Thymus (tissue), 11 donors: ENCODE data around the gene CCR4. TPM values are rescaled to one million over a fixed set of nuclear protein-coding genes. Genes with fewer than 3 reads are reported as not detected.
"Not testable (repeated sequence)": the region's sequence is repeated elsewhere in the genome, so short reads cannot be mapped to it uniquely, and the experiment has no call there.

Experiments used
- DNase-seq, 9 donors: peaks; one replicate each; pipeline ENCODE4 v3.0.0-alpha.2; 2013; ENCODE audit warnings: low spot score in 9 of 9, low read depth in 6 of 9, missing footprints in 1 of 9
- H3K27ac ChIP-seq, 2 donors: one replicate each; pipeline ENCODE4 v1.5.1; 2013; ENCODE audit warnings: control low read depth in 1 of 2, low read depth in 1 of 2, low read length in 1 of 2, mild to moderate bottlenecking in 1 of 2, moderate library complexity in 1 of 2
- H3K27me3 ChIP-seq, 2 donors: one replicate each; pipeline ENCODE4 v1.5.1; 2013; ENCODE audit warnings: low read length in 1 of 2; ENCODE audit not compliant: control insufficient read depth in 2 of 2, insufficient read depth in 1 of 2
- H3K36me3 ChIP-seq, 2 donors: one replicate each; pipeline ENCODE4 v1.5.1; 2013; ENCODE audit warnings: low read length in 1 of 2, mild to moderate bottlenecking in 1 of 2, moderate library complexity in 1 of 2; ENCODE audit not compliant: control insufficient read depth in 2 of 2, insufficient read depth in 2 of 2
- H3K4me1 ChIP-seq, 2 donors: one replicate each; pipeline ENCODE4 v1.5.1; 2013; ENCODE audit warnings: low read length in 2 of 2; ENCODE audit not compliant: control insufficient read depth in 2 of 2, insufficient read depth in 2 of 2
- H3K4me3 ChIP-seq, 2 donors: one replicate each; pipeline ENCODE4 v1.5.1; 2013; ENCODE audit warnings: low read length in 2 of 2, control low read depth in 1 of 2, mild to moderate bottlenecking in 1 of 2
- H3K9me3 ChIP-seq, 2 donors: one replicate each; pipeline ENCODE4 v1.5.1; 2013; ENCODE audit warnings: low read length in 1 of 2, mild to moderate bottlenecking in 1 of 2; ENCODE audit not compliant: control insufficient read depth in 2 of 2, insufficient read depth in 1 of 2
- WGBS: extraction: QIAGEN DNeasy Blood & Tissue Kit; methylation state at CpG from one replicate; pipeline ENCODE4 v1.1.7; 2013; 5-methylcytosine and 5-hydroxymethylcytosine counted together
- polyA plus RNA-seq: library from polyadenylated mRNA; stranded (reverse); fragments of 200-250 nt; gene quantifications from one replicate; pipeline ENCODE4 v1.2.3, GENCODE V29; 2013
- total RNA-seq: library from RNA; stranded (reverse); fragments of 120-200 nt; gene quantifications from one replicate; pipeline ENCODE4 v1.2.4, GENCODE V29; 2013
- donor health status: healthy.

The CCR4 gene
- total and polyA plus RNA-seq, 2 donors = 27.9 to 32.8 TPM

- Histone ChIP-seq H3K36me3 (no peaks in the 10 kb centered on the region), H3K4me3 (no peak overlapping the region), H3K27ac (no peak overlapping the region), H3K4me1 (peaks cover 0 to 3% of the 10 kb centered on the region in 2 donors), H3K27me3 (no peaks in the 10 kb centered on the region), H3K9me3 (peaks cover 0 to 9% of the 10 kb centered on the region in 2 donors)
- no peak for DNase-seq
- 97% methylated on average over 6 of the region's 6 CpGs for WGBS
These were observed 17.5 kb downstream of the CCR4 start for GRCh38 chr3:32968920-32969389.

DNA sequence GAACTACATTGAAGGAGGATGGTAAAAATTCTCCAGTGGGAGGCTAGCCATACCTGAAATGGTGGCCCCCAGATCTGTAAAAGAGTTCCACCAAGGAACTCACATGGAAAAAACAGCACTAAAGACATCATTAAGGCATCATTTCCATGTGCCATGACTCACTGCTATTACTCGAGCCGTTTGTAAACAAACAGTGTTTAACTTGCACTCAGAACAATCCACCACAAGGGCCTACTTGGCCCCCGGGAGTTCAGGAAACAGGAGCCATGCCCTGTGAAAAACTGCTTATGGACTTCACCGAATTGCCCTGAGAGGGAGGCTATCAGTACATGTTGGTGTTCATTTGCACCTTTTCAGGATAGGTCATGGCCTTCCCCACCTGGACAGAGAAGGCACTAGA lies 18.2 kb downstream of the CCR4 start:
- 96% methylated on average over 4 of the region's 4 CpGs for WGBS
- no peak for DNase-seq
- H3K27me3 ChIP-seq = no peaks in the 10 kb centered on the region
- H3K36me3 ChIP-seq = no peaks in the 10 kb centered on the region
- peaks cover 0 to 9% of the 10 kb centered on the region in 2 donors for H3K9me3 ChIP-seq
- no peak overlapping the region for H3K27ac ChIP-seq
- peaks cover 0 to 3% of the 10 kb centered on the region in 2 donors for H3K4me1 ChIP-seq
- H3K4me3 ChIP-seq = no peak overlapping the region

- H3K27ac ChIP-seq, DNase-seq, H3K27me3 ChIP-seq, H3K4me3 ChIP-seq, H3K4me1 ChIP-seq, H3K36me3 ChIP-seq, H3K9me3 ChIP-seq: not testable (repeated sequence)
- WGBS = 95% methylated on average over 7 of the region's 7 CpGs
These were observed 19.8 kb downstream of the CCR4 start for GRCh38 chr3:32971291-32971690.

DNA sequence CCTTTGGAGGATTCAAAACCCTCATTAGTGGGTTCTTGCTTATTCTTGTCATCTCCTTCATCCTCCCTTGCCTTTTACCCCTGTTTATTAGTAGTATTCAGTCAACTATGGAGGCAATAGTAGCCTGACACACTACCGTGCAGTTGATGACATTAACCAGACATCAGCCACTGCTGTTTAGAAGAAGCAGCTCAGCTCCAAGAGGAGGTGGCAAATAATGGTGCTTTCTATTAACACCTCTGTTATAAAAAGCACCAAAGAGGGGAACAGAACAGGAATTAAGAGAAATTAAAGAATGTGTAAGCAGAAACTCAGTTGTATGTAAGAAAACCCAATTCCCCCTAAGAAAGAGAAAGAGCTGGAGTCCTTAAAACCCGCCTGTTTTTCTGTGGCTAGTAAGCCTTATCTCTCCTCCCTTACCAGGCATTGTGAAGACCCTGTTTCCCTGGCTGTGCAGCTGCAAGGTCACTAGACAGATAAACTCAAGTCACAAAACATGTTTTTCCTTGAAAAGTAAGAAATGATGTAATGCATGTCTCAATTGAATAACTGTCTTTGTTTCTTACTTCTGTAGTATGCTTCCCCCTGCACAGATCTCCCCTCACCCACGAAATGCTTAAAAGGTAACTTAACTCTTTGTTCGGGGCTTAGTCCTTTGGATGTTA lies 21.2 kb downstream of the CCR4 start:
- H3K4me1 ChIP-seq = peaks cover 0 to 7% of the 10 kb centered on the region in 2 donors
- H3K27me3 ChIP-seq = no peaks in the 10 kb centered on the region
- no peak for DNase-seq
- WGBS = 95% methylated on average over 4 of the region's 4 CpGs
- no peak overlapping the region for H3K4me3 ChIP-seq
- H3K9me3 ChIP-seq = no peaks in the 10 kb centered on the region
- no peaks in the 10 kb centered on the region for H3K36me3 ChIP-seq
- H3K27ac ChIP-seq = no peak overlapping the region

- no peak overlapping the region for H3K27ac ChIP-seq
These were observed 22.5 kb downstream of the CCR4 start for GRCh38 chr3:32973982-32974381.

GRCh38 chr3:32975891-32976595 lies 24.6 kb downstream of the CCR4 start:
- H3K9me3 ChIP-seq = no peaks in the 10 kb centered on the region
- peaks cover 0 to 7% of the 10 kb centered on the region in 2 donors for H3K4me1 ChIP-seq
- no peak overlapping the region for H3K4me3 ChIP-seq
- no peaks in the 10 kb centered on the region for H3K36me3 ChIP-seq
- 92% methylated on average over 6 of the region's 6 CpGs for WGBS
- H3K27ac ChIP-seq = no peak overlapping the region
- DNase-seq = no peak
- no peaks in the 10 kb centered on the region for H3K27me3 ChIP-seq

More at GRCh38 chr3:32973982-32974381, 22.5 kb downstream of the CCR4 start:
- H3K4me3 ChIP-seq = no peak overlapping the region
- no peaks in the 10 kb centered on the region for H3K9me3 ChIP-seq
- WGBS = 40% methylated on average over 1 of the region's 1 CpG
- no peaks in the 10 kb centered on the region for H3K36me3 ChIP-seq
- peak in 5 of 9 donors; percentile 29 to 76 (median 38) for DNase-seq
- H3K4me1 ChIP-seq = peaks cover 0 to 7% of the 10 kb centered on the region in 2 donors
- no peaks in the 10 kb centered on the region for H3K27me3 ChIP-seq

- no peaks in the 10 kb centered on the region for H3K27me3 ChIP-seq
- no peaks in the 10 kb centered on the region for H3K9me3 ChIP-seq
- DNase-seq = no peak
- H3K4me1 ChIP-seq = peaks cover 0 to 7% of the 10 kb centered on the region in 2 donors
- no peaks in the 10 kb centered on the region for H3K36me3 ChIP-seq
- no peak overlapping the region for H3K27ac ChIP-seq
- WGBS = 81% methylated on average over 10 of the region's 10 CpGs
- no peak overlapping the region for H3K4me3 ChIP-seq
These were observed 26.4 kb downstream of the CCR4 start for GRCh38 chr3:32977861-32978260.

DNA sequence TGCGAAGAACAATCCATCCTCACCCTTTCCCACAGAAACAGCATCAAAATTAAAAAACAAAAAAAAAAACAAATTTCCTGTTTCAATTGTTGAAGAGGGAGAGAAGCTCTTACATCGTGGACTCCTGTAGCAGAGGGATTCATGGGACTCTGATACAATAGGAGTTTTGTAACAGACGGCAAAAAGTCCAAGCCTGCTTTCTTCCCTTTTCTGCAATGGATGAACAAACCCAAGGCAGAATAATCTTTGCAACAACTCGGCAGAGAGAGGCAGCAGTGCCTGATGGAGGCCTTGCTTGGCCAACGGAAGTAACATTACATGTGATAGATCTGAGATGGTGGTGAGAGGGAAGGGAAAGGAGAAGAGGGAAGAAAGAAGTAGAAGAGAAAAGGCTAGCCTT lies 26.9 kb downstream of the CCR4 start:
- Histone ChIP-seq H3K36me3 (no peaks in the 10 kb centered on the region), H3K4me3 (no peak overlapping the region), H3K27ac (no peak overlapping the region), H3K9me3 (no peaks in the 10 kb centered on the region), H3K4me1 (peaks cover 0 to 7% of the 10 kb centered on the region in 2 donors), H3K27me3 (no peaks in the 10 kb centered on the region)
- 92% methylated on average over 5 of the region's 5 CpGs for WGBS
- DNase-seq = no peak

GRCh38 chr3:32983124-32983523 lies 31.7 kb downstream of the CCR4 start:
- no peak for DNase-seq
- peaks cover 0 to 3% of the 10 kb centered on the region in 2 donors for H3K9me3 ChIP-seq
- H3K27ac ChIP-seq = no peak overlapping the region
- peaks cover 0 to 3% of the 10 kb centered on the region in 2 donors for H3K4me1 ChIP-seq
- no peak overlapping the region for H3K4me3 ChIP-seq
- no peaks in the 10 kb centered on the region for H3K36me3 ChIP-seq
- H3K27me3 ChIP-seq = no peaks in the 10 kb centered on the region
